CD4-positive, alpha-beta T cell (primary cell): ENCODE results near the gene PROCA1. TPM values are rescaled to one million over a fixed set of nuclear protein-coding genes. Genes with fewer than 3 reads are reported as not detected.

Source experiments
- ATAC-seq: fragments of 200-7000 bp; cut with Tn5 transposase; one replicate; pipeline ENCODE4 v1.10.0; 2022; ENCODE audit warnings: mild to moderate bottlenecking; ENCODE audit not compliant: poor library complexity
- CTCF ChIA-PET: fragments of 350-600 bp; sonication (Branson Sonifier 250); formaldehyde crosslinking; loops from one replicate; lab custom pipeline; 2021; ENCODE audit warnings: antibody characterized with exemption, inconsistent platforms; lab: Charles Lee
- POLR2A ChIA-PET: fragments of 350-600 bp; sonication (Branson Sonifier 250); formaldehyde crosslinking; loops from one replicate; lab custom pipeline; 2021; ENCODE audit warnings: antibody characterized with exemption, inconsistent platforms; lab: Charles Lee
- DNase-seq, 14 experiments: peaks; one replicate each; pipeline ENCODE4 v3.0.0-alpha.2; 2013 to 2020; ENCODE audit warnings: mixed read lengths in 2 of 14
- H3K27ac ChIP-seq, 2 donors: one replicate each; pipeline versions ENCODE4 v1.5.1 to v1.7.0; 2013; ENCODE audit warnings: low read length in 2 of 2, low read depth in 1 of 2, mild to moderate bottlenecking in 1 of 2
- H3K27me3 ChIP-seq, 2 experiments: 1 replicate in 1 of 2; 2 replicates in 1 of 2; pipeline versions ENCODE4 v1.6.1 to v1.7.0; 2013; ENCODE audit warnings: low read length in 2 of 2, control low read depth in 1 of 2, mild to moderate bottlenecking in 1 of 2, moderate library complexity in 1 of 2; ENCODE audit not compliant: insufficient read depth in 2 of 2, control insufficient read depth in 1 of 2
- H3K36me3 ChIP-seq: one replicate; pipeline ENCODE4 v1.6.1; 2013; ENCODE audit warnings: low read length, control low read depth; ENCODE audit not compliant: insufficient read depth
- H3K4me1 ChIP-seq: one replicate; pipeline ENCODE4 v1.6.1; 2013; ENCODE audit warnings: low read length, control low read depth; ENCODE audit not compliant: insufficient read depth
- H3K4me3 ChIP-seq: one replicate; pipeline ENCODE4 v1.5.1; 2013; ENCODE audit warnings: mild to moderate bottlenecking, low read length, moderate library complexity
- H3K9me3 ChIP-seq, 2 experiments: 1 replicate in 1 of 2; 2 replicates in 1 of 2; pipeline versions ENCODE4 v1.6.1 to v1.7.0; 2013; ENCODE audit warnings: low read length in 2 of 2, mild to moderate bottlenecking in 2 of 2, control low read depth in 1 of 2, moderate library complexity in 1 of 2; ENCODE audit not compliant: control insufficient read depth in 1 of 2, insufficient read depth in 1 of 2
- H3K27ac Mint-ChIP-seq: one replicate; pipeline ENCODE4 v1.8.0; 2020; ENCODE audit warnings: mixed read lengths
- H3K27me3 Mint-ChIP-seq: one replicate; pipeline ENCODE4 v1.8.0; 2021; ENCODE audit warnings: mixed read lengths
- H3K36me3 Mint-ChIP-seq: one replicate; pipeline ENCODE4 v1.8.0; 2021; ENCODE audit warnings: low read depth, mixed read lengths
- H3K4me1 Mint-ChIP-seq: one replicate; pipeline ENCODE4 v1.8.0; 2021; ENCODE audit warnings: low read depth, mixed read lengths
- H3K4me3 Mint-ChIP-seq: one replicate; pipeline ENCODE4 v1.8.0; 2020; ENCODE audit warnings: mild to moderate bottlenecking, mixed read lengths
- H3K9me3 Mint-ChIP-seq: one replicate; pipeline ENCODE4 v1.8.0; 2020; ENCODE audit warnings: mixed read lengths
- CTCF ChIP-seq: fragments of 200-600 bp; IDR thresholded peaks from one replicate; pipeline ENCODE4 v1.8.0; 2022; ENCODE audit warnings: antibody characterized with exemption, mild to moderate bottlenecking
- intact Hi-C, 2 experiments: fragments of 100-400 bp; cut with DNase I in 1 of 2; cut with micrococcal nuclease in 1 of 2; formaldehyde crosslinking; loops; one replicate each; pipeline versions ENCODE4 v1.15.1 to v1.9.0; 2023 to 2025; cut with DNase I, micrococcal nuclease
- total RNA-seq, 174 experiments: library from RNA in 2 of 174; stranded (reverse) in 2 of 174; gene quantifications; one replicate each; pipeline ENCODE4 v1.2.3 and lab custom pipeline; 2021 to 2026

PROCA1 gene
- total RNA-seq, 2 experiments from 2014 or later: 3.5 to 4.1 TPM

- TF ChIP-seq CTCF: no peak
- H3K9me3 ChIP-seq: no peaks in the 10 kb centered on the region
- Mint-ChIP-seq H3K27me3 (no peaks in the 10 kb centered on the region), H3K27ac (peak overlapping the region; percentile 36), H3K4me1 (peaks cover 10% of the 10 kb centered on the region), H3K4me3 (no peak overlapping the region), H3K9me3 (no peaks in the 10 kb centered on the region), H3K36me3 (peaks cover 30% of the 10 kb centered on the region)
- no peaks in the 10 kb centered on the region for H3K27me3 ChIP-seq
- H3K4me3 ChIP-seq: no peak overlapping the region
- intact Hi-C loops: no loop called here
- H3K27ac ChIP-seq: no peak overlapping the region
- CTCF ChIA-PET: interaction anchor here (0.7 to 12.6 kb wide), 3 partner anchors 12 to 176 kb away, joined by 3 to 373 read pairs (median 24); partner anchors contain the start of genes NEK8 and TLCD1
- ATAC-seq (no peak), DNase-seq (no peak)
- POLR2A ChIA-PET: interaction anchor here (0.6 to 13.8 kb wide), 4 partner anchors 12 to 105 kb away, joined by 3 to 268 read pairs (median 8); partner anchors contain the start of genes NEK8, RPL23A and TLCD1
- peaks cover 14% of the 10 kb centered on the region for H3K4me1 ChIP-seq
- peaks cover 28% of the 10 kb centered on the region for H3K36me3 ChIP-seq
These were observed 40.1 kb upstream of the PROCA1 start for GRCh38 chr17:28751600-28752366.

- Histone ChIP-seq H3K9me3 (no peaks in the 10 kb centered on the region), H3K4me3 (no peak overlapping the region), H3K27me3 (no peaks in the 10 kb centered on the region), H3K27ac (no peak overlapping the region), H3K36me3 (peaks cover 30% of the 10 kb centered on the region), H3K4me1 (peaks cover 27% of the 10 kb centered on the region)
- POLR2A ChIA-PET: interaction anchor here (0.6 to 13.8 kb wide), 3 partner anchors 22 to 197 kb away, joined by 3 to 268 read pairs (median 4); partner anchors contain the start of genes FLOT2, NEK8 and TLCD1
- Mint-ChIP-seq H3K9me3 (no peaks in the 10 kb centered on the region), H3K4me1 (peaks cover 21% of the 10 kb centered on the region), H3K27me3 (no peaks in the 10 kb centered on the region), H3K36me3 (peaks cover 22% of the 10 kb centered on the region), H3K27ac (peak overlapping the region; percentile 70), H3K4me3 (peak overlapping the region; percentile 42)
- TF ChIP-seq CTCF: peak; percentile 100
- intact Hi-C loops: loop anchor here (1.0 kb wide), 1 partner anchor 23 kb away; no protein-coding TSS in a partner anchor
- peak; percentile 82 to 94 (median 86) for DNase-seq
- CTCF ChIA-PET: interaction anchor here (0.6 to 12.6 kb wide), 23 partner anchors 10 to 202 kb away, joined by 3 to 373 read pairs (median 4); partner anchors contain the start of genes DHRS13, FLOT2, NEK8 and PHF12
- peak; percentile 90 for ATAC-seq
These were observed 38.7 kb upstream of the PROCA1 start for GRCh38 chr17:28750178-28751047.
